Stimulated activated naive CD4-positive, alpha-beta T cell treated with Interleukin-2 at 50 U/mL for 16 hours (primary cell): ENCODE data around the gene OPRL1.

Experiments
- DNase-seq: peaks from one replicate; lab custom pipeline; 2025; lab: John Stamatoyannopoulos, UW

The OPRL1 gene

DNA sequence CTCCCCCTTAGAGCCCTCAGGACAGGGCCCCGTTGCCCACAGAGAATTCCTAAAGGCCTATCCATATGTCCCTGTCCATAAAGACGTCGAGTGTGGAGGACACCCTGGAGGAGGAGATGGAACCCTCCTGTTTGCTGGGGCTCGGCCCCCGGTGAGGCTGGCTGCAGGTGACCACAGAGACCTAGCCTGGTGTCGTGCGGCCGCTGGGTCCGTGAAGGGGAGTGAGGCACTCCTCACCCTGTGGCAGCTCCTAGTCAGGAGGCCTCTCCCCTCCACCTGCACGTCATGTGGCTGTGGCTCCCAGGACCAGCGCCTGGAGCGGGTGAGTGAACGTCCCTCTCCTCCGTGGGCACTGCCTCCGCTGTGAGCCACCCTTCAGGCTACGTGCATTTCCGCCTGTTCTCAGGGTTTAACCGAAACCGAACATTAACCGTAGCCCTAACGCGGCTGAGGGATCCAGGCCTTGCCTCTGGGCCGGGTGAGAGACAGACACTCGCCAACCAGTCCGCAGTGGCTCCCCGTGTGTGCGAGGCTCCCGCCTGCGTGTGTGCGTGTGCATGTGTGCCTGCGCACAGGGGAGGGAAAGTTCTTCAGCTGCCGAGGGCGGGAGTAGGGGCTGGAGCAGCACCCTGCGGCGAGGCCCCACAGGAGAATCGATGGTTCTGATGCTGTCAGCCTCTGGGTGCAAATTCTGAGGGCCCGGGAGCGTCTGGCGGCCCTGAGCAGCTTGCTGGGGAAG lies 22.8 kb upstream of the OPRL1 start:
- no peak for DNase-seq

DNA sequence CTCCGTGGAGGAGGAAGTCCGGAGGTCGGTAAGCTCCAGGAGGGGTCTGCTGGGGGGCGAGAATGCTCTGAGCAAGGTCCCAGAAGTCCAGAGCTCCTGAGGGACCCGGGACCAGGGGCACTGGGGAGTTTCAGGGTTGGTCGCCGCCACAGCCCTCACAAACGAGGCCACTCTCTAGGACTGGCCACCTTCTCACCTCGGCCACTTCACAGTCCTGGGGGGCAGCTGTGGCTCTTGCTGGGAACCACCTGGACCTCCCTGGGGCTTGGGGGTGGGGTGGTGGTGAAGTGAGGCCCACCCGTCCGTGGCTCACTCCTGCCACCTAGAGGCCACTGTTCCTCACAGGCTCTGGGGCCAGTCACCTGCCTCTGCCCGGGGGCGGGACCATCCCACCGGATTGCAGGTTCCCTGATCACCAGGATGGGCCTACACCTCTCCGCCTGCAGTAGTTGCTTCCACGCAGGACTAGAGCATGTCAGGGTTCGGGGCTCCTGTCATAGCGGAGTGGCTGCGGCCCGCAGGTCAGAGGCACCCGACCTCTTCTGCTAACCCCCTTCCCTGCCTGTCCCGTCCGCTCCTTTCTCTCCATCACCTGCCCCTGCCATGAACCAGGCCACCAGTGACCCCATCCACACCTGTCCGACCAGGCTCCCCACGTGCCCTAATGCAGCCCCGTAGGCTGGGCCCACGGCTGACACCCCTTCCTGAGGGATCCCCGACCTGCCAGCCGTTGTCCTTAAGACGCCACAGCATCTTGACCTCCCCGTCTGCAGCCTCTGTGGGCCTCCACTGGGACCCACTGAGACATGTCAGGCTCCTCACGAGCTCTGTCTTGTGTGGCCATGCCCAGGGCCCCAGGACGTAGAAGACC lies 22.0 kb upstream of the OPRL1 start:
- peak; percentile 76 for DNase-seq

- no peak for DNase-seq
These were observed 21.3 kb upstream of the OPRL1 start for GRCh38 chr20:64058536-64058935.

- no peak for DNase-seq
These were observed 17.6 kb upstream of the OPRL1 start for GRCh38 chr20:64062276-64062595.

DNA sequence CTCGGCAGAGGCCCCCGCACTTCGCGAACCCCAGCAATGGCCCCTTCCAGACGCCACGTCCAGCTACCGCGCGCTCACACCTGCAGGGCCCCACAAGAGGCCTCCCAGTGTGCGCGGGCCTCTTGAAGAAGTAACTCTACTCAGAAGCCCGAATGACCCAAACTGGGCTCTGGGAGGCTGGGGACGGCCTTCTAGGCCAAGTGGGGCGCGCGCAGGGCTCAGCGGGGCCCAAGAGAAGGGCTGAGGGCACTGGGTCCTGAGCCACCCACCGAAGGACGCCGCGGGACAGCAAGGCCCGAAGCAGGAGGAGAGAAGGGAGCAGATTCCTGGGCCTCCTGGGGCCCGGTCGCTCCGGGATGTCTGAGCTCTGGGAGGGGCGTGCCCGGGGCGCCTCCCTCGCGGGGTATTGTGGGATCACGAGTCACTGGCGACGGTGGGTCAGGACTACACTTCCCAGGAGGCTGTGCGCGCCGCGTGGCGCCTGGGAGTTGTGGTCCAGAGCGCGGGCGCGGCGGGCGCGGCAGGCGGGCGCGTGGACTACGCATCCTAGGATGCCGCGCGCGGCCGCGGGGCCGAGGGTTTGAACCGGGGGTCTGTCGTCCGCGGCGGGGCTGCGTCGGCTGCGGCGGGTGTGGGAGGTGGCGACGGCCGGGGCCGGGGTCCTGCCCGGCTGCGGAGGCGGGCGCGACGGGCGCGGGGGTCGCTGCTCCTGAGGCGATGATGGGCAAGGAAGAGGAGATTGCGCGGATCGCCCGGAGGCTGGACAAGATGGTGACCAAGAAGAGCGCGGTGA lies 17.1 kb upstream of the OPRL1 start, which contains the start of gene TCEA2:
Gene TCEA2 (plus strand): TSS at position 603 of the 793 bp plus-strand sequence. CDS start 115 bp downstream, at position 718.
- peak; percentile 95 for DNase-seq

DNA sequence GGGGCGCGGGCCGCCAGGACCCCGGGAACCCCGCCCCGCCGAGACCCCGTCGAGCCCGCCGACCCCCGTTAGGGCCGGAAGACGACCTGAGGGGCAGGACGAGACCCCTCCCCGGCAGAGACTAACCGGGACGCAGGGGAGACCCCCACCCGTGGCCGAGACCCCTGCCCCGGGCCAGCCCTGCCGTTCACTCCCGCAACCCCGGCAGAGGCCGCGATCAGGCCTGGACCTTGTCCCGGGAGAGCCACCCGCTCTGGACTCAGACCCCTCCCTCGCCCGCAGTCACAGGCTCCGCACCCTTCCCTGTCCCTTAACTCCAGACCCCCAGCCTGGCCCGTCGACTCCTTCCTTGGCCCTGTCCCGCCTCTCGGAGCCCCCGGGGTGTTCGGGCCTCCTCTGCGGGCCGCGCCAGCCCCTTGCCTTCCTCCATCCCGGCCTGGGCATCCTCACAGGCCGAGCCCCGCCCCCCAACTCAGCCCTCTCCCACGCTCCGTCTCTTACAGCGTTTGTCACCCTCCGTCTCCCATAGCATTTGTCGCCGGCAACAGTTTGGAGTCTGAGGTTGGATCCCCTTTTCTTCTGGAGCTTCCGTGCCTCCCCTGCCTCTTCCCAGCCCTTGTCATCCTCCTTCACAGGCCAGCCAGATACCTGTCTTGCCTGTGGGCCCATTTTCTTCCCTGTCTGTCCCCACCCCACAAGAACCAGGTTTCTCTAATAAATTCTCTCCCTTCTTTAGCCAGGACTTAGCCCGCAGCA lies 16.3 kb upstream of the OPRL1 start:
- DNase-seq, result peak; percentile 29

- no peak for DNase-seq
These were observed 15.7 kb upstream of the OPRL1 start for GRCh38 chr20:64064145-64064698.

DNA sequence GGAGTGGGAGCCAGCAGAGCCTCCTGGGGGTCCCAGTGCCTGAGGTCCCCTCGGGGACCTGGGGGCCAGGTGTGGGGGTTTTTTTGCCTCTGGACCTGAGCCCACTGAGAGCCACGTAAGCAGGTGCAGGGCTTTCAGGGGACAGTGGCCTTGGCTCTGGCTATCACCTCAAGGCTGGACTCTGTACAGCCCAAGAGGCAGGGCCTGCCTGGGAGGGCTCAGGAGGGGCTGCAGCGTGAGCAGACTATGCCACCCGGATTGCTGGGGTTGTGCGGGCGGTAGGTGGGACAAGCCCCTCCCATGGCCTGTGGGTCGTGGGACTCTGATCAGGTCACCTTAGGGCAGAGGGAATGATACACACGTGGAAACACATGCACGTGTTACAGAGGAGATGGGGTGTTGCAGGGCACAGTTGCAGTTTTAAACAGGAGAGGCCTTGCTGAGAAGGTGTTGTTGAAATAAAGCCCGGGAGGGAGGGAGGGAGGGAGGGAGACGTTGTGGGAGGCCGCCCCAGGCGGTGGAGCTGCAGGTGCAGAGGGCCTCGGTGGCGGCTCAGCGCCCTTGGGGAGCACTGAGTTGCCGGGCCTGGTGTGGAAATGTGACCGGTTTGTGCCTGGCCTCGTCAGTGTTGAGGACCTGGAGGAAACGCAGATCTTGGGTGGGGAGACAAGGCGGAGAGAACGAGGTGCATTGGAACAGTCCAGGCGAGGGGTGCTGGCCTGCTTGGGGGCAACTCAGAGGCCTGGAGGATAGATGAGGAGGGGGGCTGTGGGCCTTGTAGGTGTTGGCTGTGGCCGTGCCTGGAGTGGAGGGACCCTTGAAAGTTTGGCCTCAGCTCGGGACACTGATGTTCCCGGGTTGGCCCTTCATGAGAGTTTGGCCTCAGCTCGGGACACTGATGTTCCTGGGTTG lies 14.6 kb upstream of the OPRL1 start:
- no peak for DNase-seq

- DNase-seq, result peak; percentile 48
These were observed 13.9 kb upstream of the OPRL1 start for GRCh38 chr20:64065974-64066343.

GRCh38 chr20:64067005-64067632 lies 12.8 kb upstream of the OPRL1 start:
- no peak for DNase-seq

DNA sequence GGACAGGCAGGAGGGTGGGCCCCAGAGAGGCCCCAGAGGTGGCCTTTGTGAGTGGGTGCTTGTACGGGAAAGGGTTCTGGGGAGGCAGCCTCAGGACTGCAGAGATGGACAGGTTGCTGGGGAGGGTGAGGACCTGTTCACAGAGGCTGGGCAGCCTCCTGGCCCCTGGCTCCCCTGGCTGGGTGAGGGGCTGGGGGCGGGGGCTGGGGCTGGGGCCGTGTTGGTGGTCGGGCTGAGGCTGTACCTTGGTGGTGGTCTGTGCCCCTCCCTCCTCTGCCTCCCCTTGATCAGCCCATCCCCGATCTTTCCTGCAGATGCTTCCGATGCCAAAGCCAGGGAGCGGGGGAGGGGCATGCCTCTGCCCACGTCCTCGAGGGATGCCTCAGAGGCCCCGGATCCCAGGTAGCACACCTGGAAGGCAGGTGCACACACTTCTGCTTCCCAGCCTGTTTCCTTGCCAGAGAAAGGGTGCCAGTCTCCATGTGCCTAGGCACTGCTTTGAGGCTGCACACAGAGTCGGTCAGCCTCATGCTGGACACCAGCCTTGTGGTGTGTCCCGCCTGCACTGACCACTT lies 12.1 kb upstream of the OPRL1 start:
- DNase-seq, result no peak

DNA sequence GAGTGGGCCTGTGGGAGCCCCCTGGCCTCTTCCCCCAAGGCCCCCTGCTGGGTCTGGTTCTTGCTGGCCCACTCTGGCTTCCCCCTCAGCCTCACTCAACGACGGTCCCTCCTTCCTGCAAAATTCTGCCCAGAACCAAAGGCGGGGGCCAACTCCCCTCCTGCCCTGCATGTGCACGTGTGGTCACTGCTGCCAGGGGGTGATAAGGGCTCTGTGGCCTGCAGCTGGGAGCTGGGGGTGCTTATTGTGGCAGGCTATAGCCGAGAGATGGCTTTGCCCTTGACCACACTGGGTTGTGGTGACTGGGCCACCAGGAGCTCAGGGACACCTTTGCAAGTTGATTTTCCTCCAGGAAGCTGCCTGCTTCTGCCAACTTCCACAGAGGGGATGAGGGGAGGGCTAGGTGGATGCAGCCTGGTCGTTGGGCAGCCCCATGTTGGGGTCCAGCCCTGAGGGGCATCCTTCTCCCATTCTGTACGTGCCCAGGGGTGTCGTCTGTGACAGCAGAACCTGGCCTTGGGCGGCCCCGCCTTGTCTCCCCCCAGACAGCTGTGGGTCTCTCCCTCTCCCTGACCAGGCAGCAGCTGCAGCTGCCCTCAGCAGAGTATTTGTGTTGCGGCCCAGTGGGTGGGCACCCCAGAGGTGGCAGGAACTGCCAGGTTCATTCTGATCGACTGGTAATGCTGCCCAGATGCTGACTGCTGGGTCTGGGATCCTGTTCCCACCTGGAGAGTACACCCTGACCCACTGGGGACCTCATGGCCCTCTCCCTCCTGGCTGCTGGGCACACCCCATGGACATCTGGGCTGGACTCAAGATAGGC lies 11.3 kb upstream of the OPRL1 start:
- no peak for DNase-seq

DNA sequence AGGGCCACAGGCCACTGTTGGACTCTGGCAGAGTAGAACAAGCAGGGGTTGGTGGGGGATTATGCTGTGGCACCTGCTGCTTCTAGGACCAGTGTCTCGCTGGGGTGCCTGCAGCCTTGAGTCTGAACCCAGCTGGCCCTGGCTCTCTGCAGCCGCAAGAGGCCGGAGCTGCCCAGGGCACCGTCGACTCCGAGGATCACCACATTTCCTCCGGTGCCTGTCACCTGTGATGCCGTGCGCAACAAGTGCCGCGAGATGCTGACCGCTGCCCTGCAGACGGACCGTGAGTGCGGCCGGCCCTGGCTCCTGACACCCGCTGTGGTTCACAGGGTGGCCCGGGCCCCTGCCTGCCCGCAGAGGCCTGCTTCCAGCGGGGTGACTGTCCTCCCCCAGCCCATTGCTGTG lies 10.7 kb upstream of the OPRL1 start:
- no peak for DNase-seq

DNA sequence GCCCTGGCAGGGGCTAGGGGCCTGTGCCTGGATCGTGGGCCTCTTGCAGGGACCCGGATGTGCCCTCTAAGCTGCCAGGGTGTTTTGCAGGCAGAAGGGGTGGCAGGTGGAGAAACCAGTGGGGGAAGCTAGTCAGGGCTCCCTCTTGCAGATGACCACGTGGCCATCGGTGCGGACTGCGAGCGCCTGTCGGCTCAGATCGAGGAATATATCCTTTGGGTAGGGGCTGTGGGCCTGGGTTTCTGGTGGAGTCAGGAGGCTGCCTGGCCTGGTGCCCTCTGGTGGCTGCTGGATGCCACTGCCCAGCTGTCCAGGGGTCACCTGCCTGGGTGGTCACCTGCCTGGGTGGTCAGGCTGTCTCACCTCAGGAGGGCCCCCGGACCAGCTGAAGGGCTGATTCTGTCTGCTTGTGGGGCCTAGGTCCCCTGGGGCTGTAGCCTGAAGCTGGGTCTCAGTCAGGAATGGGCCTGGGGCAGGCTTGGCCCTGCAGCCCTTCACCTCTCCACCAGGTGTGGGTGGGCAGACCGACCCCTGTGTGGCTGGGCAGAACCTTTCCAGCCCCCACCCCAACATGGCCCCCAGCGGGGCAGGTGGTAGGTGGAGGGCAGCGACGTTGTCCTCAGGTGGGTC lies 10.2 kb upstream of the OPRL1 start:
- peak; percentile 18 for DNase-seq

GRCh38 chr20:64070244-64070993 lies 9.5 kb upstream of the OPRL1 start:
- no peak for DNase-seq

DNA sequence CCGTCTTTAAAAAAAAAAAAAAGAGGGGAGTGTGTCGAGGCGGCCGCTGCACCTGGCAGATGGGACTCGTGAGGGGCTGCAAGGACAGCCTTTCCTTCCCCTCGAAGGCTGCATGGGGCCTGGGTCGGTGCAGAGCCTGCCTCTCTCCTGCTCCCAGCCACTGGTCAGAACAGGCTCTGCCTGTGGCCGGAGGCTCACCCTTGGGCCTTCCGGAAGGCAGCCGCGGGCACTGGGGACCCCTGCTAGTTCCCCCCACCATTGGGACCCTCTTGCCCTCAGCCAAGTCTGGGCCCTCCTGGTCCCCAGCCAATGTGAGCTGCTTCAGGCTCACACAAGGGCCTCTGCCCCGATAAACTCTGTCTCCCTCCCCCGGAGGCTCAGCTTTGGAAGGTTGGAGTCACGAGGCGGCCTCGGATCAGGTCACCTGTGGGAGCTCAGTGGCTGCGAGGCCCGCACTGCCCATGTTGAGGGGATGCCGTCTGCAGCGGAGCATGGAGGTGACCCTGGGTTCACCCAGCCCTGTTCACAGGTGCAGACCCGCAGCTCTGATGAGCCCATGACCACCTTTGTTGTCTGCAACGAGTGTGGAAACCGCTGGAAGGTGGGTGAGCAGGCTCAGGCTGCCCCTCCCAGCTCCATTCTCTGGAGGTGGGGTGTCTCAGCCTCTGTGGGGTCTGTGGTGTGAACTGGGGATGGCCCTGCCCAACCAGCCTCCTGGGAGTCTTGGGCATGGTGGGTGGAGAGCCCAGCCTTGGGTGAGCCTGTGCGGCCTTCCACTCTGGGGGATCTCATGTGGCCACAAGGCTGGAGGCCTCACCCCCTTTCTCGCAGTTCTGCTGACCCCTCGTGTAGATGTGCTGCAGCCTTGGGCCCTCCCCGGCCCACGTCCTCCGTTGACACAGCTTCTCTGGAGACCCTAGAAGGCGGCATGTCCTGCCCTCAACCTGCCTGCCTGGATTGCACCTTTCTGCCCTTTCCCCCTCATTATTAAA lies 8.2 kb upstream of the OPRL1 start:
- no peak for DNase-seq
